Neural progenitor cell (in vitro differentiated cells): ENCODE results near the gene FAM236C. TPM values are rescaled to one million over a fixed set of nuclear protein-coding genes. Genes with fewer than 3 reads are reported as not detected.
"Not testable (repeated sequence)": the region's sequence is repeated elsewhere in the genome, so short reads cannot be mapped to it uniquely, and the experiment has no call there.

Experiments
- DNase-seq: peaks from one replicate; pipeline ENCODE4 v3.0.0-alpha.2; 2016; ENCODE audit warnings: low spot score
- H2AFZ ChIP-seq: fragments of 200-600 bp; sonication (generic); replicated peaks from 2 replicates; pipeline ENCODE4 v1.6.1; 2016; ENCODE audit warnings: antibody characterized with exemption
- H3F3A ChIP-seq: fragments of 200-600 bp; sonication (generic); 2 replicates; pipeline ENCODE4 v1.6.1; 2016; ENCODE audit warnings: antibody characterized with exemption, low read depth
- H3K27ac ChIP-seq: fragments of 200-600 bp; sonication (generic); 2 replicates; pipeline ENCODE4 v1.5.1; 2016; ENCODE audit warnings: mild to moderate bottlenecking
- H3K27me3 ChIP-seq: fragments of 200-600 bp; sonication (generic); 2 replicates; pipeline ENCODE4 v1.6.1; 2016; ENCODE audit warnings: mild to moderate bottlenecking, moderate library complexity
- H3K36me3 ChIP-seq: fragments of 200-600 bp; sonication (generic); 2 replicates; pipeline ENCODE4 v1.5.1; 2016
- H3K4me1 ChIP-seq: fragments of 200-600 bp; sonication (generic); 2 replicates; pipeline ENCODE4 v1.6.1; 2016; ENCODE audit warnings: mixed run types
- H3K4me2 ChIP-seq: fragments of 200-600 bp; sonication (generic); 2 replicates; pipeline ENCODE4 v1.6.1; 2016
- H3K4me3 ChIP-seq: fragments of 200-600 bp; sonication (generic); 2 replicates; pipeline ENCODE4 v1.5.1; 2016
- H3K79me2 ChIP-seq: fragments of 200-600 bp; sonication (generic); 2 replicates; pipeline ENCODE4 v1.6.1; 2016; ENCODE audit warnings: low read depth
- H3K9ac ChIP-seq: fragments of 200-600 bp; sonication (generic); 2 replicates; pipeline ENCODE4 v1.6.1; 2016
- H3K9me3 ChIP-seq: fragments of 200-600 bp; sonication (generic); 2 replicates; pipeline ENCODE4 v1.5.1; 2016; ENCODE audit warnings: low read depth
- H4K20me1 ChIP-seq: fragments of 200-600 bp; sonication (generic); 2 replicates; pipeline ENCODE4 v1.6.1; 2016; ENCODE audit warnings: low read depth
- H3K27ac Mint-ChIP-seq: 3 replicates; pipeline ENCODE4 v1.8.0; 2021; ENCODE audit warnings: mixed read lengths
- H3K27me3 Mint-ChIP-seq: 2 replicates; pipeline ENCODE4 v1.8.0; 2022; ENCODE audit warnings: low read depth, mild to moderate bottlenecking, inconsistent platforms, moderate library complexity, mixed read lengths; ENCODE audit not compliant: insufficient read depth
- H3K36me3 Mint-ChIP-seq: 3 replicates; pipeline ENCODE4 v1.8.0; 2021; ENCODE audit warnings: mixed read lengths
- H3K4me1 Mint-ChIP-seq: 3 replicates; pipeline ENCODE4 v1.8.0; 2021; ENCODE audit warnings: mixed read lengths
- H3K4me3 Mint-ChIP-seq: 3 replicates; pipeline ENCODE4 v1.8.0; 2021; ENCODE audit warnings: mild to moderate bottlenecking, moderate library complexity, mixed read lengths
- H3K9me3 Mint-ChIP-seq: 3 replicates; pipeline ENCODE4 v1.8.0; 2020; ENCODE audit warnings: mixed read lengths
- total RNA-seq: library from RNA; depleted of rRNA; stranded (reverse); fragments of >200 nt; gene quantifications from 2 replicates; pipeline ENCODE4 v1.2.3, GENCODE V29; 2015; ENCODE audit warnings: low replicate concordance

The FAM236C gene
- total RNA-seq, 1 donor from 2014 or later: not detected

- H2AFZ ChIP-seq, DNase-seq, H3K36me3 Mint-ChIP-seq, H3F3A ChIP-seq, H3K4me3 ChIP-seq, H3K27me3 Mint-ChIP-seq, H3K9ac ChIP-seq, H3K4me2 ChIP-seq, H3K9me3 Mint-ChIP-seq, H3K79me2 ChIP-seq, H3K4me1 ChIP-seq, H4K20me1 ChIP-seq, H3K4me1 Mint-ChIP-seq, H3K27ac ChIP-seq, H3K27ac Mint-ChIP-seq, H3K9me3 ChIP-seq, H3K27me3 ChIP-seq, H3K4me3 Mint-ChIP-seq, H3K36me3 ChIP-seq: not testable (repeated sequence)
Observed at GRCh38 chrX:72942272-72942671, 29.9 kb downstream of the FAM236C start.

- DNase-seq, H4K20me1 ChIP-seq, H3K9ac ChIP-seq, H3K36me3 ChIP-seq, H3F3A ChIP-seq, H2AFZ ChIP-seq, H3K4me3 Mint-ChIP-seq, H3K9me3 Mint-ChIP-seq, H3K4me1 Mint-ChIP-seq, H3K9me3 ChIP-seq, H3K27ac Mint-ChIP-seq, H3K27ac ChIP-seq, H3K4me1 ChIP-seq, H3K27me3 ChIP-seq, H3K79me2 ChIP-seq, H3K4me3 ChIP-seq, H3K4me2 ChIP-seq, H3K36me3 Mint-ChIP-seq, H3K27me3 Mint-ChIP-seq: not testable (repeated sequence)
Observed at GRCh38 chrX:72943035-72943818, 30.8 kb downstream of the FAM236C start.

GRCh38 chrX:72943819-72944169, 31.4 kb downstream of the FAM236C start, which contains the start of gene DMRTC1:
DMRTC1 (minus strand) TSS chrX:72943837; CDS start chrX:72875694, 68,143 bp downstream.
- not testable (repeated sequence) for H3K4me3 ChIP-seq, H3K4me3 Mint-ChIP-seq, H3K27me3 ChIP-seq, H3K27ac Mint-ChIP-seq, H3K79me2 ChIP-seq, H3K9me3 Mint-ChIP-seq, H3K4me1 ChIP-seq, H3K4me2 ChIP-seq, H3K36me3 Mint-ChIP-seq, H3K27me3 Mint-ChIP-seq, H3K36me3 ChIP-seq, H4K20me1 ChIP-seq, H3K9me3 ChIP-seq, DNase-seq, H3F3A ChIP-seq, H3K4me1 Mint-ChIP-seq, H2AFZ ChIP-seq, H3K9ac ChIP-seq, H3K27ac ChIP-seq

GRCh38 chrX:72959971-72960370, 47.6 kb downstream of the FAM236C start:
- H3K9me3 ChIP-seq, H3K4me3 ChIP-seq, H3K4me3 Mint-ChIP-seq, H3K27me3 ChIP-seq, H3K36me3 ChIP-seq, H3K36me3 Mint-ChIP-seq, H3K27ac Mint-ChIP-seq, H3K4me2 ChIP-seq, H3K27ac ChIP-seq, H3K9me3 Mint-ChIP-seq, H3K27me3 Mint-ChIP-seq, H3K9ac ChIP-seq, H3K79me2 ChIP-seq, H2AFZ ChIP-seq, H3K4me1 Mint-ChIP-seq, DNase-seq, H3K4me1 ChIP-seq, H3F3A ChIP-seq, H4K20me1 ChIP-seq: not testable (repeated sequence)

Other genes with a start within 250 kb of the FAM236C start
- 5.1 and 5.2 TPM in 2 replicates for gene PHKA1, start 198.3 kb upstream of the FAM236C start, total RNA-seq
- 0.34 TPM in 1 of 2 replicates, not detected in the other for gene DMRTC1B, start 135.7 kb upstream of the FAM236C start, total RNA-seq
- gene FAM236B, start 130.0 kb upstream of the FAM236C start, total RNA-seq: not detected in 2 replicates
- gene FAM236D, start 104.4 kb upstream of the FAM236C start, total RNA-seq: not detected in 2 replicates
- not detected in 2 replicates for gene FAM236A, start 25.6 kb downstream of the FAM236C start, total RNA-seq
- gene DMRTC1, start 31.2 kb downstream of the FAM236C start, total RNA-seq: not detected in 2 replicates
- 0.22 TPM in 1 of 2 replicates, not detected in the other for gene PABPC1L2B, start 90.3 kb downstream of the FAM236C start, total RNA-seq
- gene PABPC1L2A, start 166.9 kb downstream of the FAM236C start, total RNA-seq: 0.77 TPM in 1 of 2 replicates, not detected in the other